CD4-positive, alpha-beta T cell treated with Interferon gamma for 1 hour (primary cell): Measurements from ENCODE around the gene TNKS2.
A peak's percentile ranks its signal among the peaks of the same experiment; 100 is the strongest.
"Not testable (repeated sequence)": the region's sequence is repeated elsewhere in the genome, so short reads cannot be mapped to it uniquely, and the experiment has no call there.

Experiments used
- DNase-seq: peaks from one replicate; pipeline ENCODE4 v3.0.0-alpha.2; 2020

TNKS2 gene

DNA sequence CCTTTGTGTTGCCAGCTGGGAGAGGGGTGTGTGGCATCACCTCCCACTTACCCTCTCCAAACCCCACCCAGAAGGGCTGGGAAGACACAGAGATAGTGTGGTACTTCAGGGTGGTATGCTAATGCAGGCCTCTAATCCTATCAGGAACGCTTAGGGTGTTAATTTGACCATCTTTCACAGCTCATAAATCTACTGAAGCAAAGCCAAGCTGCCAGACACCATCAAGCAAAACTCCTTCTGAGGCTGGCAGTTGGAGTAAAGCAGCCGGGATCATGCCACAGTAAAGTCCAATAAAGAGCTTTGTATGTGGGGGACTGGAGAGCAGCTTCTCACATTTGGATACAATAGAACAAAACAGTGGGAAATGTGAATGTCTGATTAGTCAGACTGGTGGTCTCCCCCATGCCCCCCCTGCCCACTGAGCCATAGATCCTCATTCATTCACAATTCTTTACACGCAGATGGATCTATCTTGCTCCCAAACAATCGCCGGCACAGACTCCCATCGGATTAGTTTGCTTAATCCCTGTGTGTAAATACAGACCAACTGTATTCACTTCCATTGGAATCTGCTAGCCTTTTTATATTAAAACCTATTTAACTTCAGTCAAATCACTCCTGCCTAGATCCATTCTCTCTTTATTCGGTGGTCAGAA is 81.4 kb downstream of the TNKS2 start:
- no peak for DNase-seq

DNA sequence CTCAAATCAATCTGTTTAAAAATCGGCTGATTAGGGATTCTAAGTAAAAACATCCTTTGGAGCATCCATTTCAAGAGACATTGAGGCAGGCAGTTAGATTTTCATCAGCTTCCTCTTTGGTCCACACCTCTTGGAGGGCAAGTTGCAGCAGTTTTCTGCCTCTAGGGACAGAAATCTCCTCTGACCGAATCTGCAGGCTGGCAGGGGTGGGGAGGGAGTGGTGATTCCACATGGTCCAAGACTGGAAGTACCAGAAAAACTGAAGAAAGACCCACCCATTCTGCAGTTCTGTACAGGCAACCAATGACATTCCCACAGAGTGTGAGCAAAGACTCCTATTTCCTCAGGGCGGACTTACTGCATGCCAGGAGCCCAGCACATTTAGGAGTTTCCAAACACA is 82.1 kb downstream of the TNKS2 start:
- no peak for DNase-seq

DNA sequence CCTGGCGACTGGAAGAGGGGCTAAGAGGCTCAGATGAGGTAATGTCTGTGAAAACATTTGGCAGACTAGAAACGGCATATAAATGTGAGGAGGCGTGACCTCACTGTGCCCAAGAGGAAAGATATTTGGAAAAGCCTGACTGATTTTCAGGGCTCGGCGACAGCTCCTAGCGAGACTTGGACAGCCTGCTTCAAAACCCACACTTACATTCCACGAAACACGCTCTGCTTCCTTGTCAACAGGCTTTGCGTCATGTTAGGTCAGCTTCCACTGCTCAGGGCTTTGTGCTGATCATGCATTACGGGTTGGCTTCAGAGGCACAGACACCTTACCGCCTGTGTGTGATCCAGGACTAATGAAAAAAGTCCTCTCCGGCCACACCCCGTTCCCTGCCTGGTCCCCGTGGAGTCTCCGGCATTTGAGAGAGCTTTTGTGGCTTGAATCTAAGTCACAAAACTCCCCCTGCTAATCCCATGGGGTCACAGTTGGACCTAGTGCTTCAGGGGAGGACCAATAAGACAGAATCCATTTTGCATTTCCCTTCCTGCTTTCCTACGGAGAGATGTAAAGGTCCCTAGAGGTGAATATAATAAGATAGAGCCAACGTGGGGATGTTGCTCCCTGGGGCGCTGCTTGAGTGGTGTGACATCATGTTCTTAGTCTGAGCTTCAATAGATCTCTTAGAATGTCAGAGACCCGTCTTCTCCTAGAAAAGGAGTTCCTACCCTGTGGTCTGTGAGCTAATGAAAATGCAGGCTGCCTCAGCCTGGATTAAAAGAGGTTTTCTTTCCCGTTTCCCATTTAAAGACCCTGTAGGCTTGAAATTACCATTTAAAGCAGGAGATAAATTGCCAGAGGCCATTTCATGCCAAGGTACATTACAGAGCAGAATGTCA is 85.6 kb downstream of the TNKS2 start:
- no peak for DNase-seq

DNA sequence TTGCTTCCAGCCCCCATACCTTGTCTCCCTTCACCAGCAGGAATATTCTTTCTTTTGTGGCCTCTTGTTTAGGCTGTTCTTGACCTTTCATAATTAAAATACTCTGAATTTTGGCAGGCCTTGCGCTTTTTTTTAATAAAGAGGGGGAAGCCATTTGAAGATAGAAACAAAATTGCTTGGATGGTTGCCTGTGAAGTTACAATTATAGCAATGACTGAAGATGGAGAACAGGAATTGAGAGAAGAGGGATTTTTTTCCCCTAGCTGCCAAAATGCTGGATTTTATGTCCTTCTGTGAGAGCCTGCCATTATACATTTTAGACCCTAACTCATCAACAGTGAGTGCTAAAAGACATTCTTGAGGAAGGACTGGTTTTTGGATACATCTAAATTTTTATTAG is 86.3 kb downstream of the TNKS2 start:
- no peak for DNase-seq

DNA sequence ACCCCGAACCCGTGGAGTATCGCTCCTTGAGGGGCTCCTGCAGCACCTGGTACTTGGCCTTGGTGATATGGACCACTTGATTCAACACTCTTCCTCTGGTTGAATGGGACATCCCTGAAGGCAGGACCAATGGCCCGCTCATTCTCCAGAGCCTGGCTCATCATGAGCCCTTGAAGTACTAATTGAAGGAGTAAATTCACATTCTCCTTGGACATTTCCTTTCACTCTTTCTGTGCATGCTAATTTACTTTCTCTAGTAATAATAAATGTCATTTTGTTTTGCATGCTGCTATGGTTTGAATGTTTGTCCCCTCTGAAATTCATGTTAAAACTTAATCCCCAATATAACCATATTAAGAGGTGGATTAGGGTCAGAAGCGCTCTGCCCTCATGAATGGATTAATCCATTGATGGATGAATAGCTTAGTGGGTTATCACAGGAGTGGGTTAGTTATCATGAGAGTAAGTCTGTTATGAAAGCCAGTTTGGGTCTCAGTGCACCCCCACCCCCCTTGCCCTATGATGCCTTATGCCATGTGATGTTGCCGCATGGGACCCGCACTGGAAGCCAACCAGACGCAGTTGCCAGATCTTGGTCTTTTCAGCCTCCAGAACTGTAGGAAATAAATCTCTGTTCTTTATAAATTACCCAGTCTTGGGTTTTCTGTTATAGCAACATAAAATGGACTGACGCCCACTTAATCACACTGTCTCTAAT is 87.3 kb downstream of the TNKS2 start:
- no peak for DNase-seq

DNA sequence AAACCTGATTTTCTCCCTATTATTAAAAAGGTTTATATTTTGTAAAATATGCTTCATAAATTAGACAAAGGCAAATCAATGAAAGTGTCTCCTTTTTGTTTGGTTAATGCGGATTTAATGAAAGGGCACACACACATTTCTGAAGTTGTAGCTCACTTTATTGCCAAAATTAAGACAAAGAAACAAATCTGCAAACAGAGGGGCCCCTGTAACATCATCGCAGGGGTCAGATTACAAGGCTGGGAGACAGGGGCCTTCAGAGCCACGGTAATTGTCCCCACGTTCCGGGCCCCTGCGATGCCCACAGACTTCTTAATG is 88.7 kb downstream of the TNKS2 start:
- DNase-seq: no peak

DNA sequence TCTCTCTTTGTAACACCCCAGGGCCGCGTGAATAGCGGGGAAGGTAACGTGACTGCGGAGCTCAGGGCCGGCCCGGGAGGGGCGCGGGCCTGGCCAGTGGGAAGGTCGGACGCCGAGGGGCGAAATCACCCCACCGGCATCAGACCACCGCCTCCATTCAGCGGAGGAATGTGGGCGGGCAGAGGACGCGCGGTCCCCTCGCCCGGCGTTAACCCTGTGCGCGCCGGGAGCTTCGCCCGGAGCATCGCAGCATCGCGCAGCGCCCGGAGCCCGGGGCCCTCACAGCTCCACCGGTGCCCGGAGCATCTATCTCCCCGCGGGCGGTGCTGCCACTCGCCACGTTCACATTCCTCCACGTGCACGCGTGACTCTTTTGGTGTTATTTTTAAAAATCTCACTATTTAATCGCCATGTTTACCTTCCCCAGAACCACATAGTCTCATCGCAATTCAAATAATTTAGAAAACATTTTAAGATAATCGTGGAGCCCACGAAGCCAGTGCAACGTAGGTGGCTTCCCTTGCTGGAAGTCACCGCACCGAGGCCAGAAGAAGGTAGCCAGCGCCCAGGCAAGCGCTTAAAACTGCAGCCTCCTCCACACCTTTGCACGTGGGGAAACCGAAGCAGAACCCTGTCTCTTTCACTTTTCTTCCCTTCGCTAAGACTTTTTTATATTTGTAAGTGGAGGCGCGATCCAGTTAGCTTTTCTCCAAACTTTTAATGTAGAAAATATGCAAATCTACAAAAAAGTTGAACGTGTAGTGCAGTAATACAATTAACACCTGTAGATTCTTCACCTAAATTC is 89.2 kb downstream of the TNKS2 start:
- no peak for DNase-seq

DNA sequence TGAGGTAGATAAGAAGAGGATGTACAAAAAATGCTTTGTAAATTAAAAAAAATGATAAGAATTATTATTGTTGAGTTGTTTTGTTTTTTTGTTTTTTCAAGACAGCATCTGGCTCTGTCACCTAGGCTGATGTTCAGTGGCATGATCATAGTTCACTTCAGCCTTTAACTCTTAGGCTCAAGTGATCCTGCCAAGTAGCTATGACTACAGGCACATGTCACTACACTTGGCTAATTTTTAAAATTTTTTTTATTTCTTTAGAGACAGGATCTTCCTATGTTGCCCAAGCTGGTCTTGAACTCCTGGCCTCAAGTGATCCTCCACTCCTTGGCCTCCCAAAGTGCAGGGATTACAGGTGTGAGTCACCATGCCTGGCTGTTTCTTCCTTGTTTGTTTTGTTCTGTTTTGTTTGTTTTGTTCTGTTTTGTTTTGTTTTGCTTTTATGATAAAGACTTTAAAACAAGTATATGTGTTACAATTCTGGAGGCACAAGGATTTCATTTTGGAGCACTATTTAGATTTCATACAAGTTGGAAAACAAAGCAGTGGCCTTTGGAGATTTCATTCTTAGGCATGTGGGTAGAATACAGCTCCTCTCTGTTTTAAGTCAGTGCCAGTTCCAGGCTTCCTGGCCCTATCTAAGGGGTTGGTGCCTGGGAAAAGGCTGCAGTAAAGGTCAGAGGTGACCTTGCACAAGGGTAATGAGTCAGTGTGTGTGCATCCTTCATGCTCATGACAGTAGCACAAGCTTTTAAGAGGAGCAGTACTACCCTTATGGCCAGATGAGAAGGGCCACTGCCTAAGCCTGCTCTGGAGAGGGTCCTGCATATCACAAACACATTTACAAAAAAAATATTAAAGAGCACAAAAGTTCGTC is 93.1 kb downstream of the TNKS2 start:
- DNase-seq: no peak

DNA sequence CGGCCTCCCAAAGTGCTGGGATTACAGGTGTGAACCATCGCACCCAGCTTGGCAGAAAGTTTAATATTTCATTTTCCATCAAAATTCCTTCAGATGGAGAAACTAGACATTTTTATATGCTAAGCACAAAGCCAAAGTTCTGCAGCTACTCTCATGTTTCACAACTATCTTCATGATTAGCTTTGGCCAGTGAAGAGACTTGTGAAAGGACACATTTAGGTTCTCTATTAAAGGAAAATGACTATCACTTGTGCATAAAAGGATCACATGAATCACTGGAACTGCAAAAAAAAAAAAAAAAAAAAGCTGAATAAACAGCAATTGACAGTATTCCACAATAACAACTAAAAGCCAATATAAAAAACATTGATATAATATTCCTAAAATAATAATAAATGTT is 94.8 kb downstream of the TNKS2 start:
- no peak for DNase-seq

DNA sequence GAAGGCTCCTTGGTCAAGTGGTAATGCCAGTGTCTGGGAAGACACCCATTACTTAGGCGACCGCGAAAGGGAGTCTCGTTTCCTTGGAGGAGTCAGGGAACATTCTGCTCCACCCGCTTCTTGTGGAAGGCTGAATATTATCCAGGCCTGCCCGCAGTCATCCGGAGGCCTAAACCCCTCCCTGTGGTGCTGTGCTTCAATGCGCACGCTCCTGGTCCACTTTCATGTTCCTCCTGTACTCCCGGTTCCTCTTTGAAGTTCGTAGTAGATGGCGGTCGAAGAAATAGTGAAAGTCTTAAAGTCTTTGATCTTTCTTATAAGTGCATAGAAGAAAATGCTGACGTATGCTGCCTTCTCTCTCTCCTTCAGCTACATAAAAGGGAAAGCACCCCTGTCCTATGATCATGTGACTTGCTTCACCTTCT is 96.0 kb downstream of the TNKS2 start:
- not testable (repeated sequence) for DNase-seq

DNA sequence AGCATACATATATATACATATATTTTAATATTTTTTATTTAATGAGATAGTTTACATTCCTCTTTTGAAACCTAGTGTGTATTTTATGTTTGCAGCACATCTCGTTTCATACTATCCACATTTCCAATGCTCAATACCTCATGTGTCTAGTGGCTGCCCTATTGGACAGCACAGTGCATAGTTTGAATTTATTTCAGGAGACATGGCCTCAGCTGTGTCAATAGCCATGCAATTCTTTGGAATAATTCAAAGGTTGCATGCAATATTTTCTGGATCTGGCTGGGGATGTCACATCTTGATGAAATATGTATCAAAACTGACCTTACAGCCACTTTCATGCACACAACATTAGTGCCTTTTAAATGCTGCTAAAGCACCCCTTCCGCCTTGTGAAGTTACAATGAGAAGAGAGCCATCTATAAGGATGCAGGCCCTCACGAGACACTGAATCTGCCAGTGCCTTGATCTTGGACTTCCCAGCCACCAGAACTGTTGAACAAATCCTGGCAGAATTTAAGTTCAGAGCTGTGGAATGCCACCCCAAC is 98.1 kb downstream of the TNKS2 start:
- no peak for DNase-seq

DNA sequence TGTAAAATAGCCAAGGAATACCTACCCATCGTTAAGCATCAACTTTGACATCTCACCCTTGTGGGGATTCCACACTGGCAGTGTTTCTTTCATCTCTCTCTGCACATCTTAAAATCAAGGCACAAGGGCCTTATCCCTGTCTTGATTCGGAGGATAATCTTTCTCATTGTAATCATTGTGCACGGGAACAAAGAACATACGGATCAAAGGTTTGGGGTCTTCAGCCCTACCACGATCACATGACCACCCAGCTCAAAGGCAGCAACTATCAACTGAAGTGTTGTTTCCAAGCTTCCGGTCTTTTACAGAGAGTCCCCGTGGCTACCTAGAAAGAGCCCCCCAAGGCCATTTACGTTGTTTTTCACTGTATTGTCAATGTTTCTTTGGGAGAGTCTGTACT is 99.2 kb downstream of the TNKS2 start:
- no peak for DNase-seq

DNA sequence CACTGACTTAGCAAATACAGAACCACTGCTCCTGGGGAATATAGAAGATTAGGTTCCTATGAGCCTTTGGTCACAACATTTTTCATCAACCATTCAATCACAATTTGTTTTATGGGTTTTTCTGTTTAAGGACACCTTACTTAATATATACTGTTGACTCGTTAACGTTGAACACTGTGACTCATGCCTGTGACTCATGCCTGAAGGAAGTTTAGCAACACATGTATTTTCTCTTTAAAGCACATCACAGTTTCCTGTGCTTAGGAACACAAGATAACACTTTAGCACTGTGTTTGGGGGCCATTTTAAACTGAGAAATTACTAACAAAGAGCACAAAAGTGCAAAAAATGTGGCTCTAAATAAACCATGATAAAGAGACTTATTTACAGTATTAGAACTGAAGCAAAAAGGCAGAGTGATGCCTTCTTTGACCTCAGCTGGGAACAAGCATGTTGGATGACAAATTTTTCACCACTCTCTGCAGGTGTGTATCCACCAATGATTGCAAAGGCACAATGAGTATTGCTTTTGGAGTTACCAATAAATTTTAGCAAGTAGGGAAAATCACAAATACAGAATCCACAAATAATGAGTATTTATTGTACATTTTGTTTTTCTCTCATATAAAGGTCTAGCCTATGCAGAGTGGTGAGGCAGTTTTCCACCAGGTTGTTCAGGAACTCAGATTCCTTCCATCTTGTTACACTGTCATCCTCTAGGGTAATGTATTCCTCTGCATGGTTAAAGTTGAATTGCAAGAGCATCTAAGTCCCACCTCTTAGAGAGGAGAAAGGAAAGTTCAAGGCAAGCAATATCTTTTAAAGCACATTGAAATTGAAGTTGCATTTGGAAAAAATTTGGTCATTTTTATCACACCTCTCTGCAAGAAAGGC is 103.8 kb downstream of the TNKS2 start:
- DNase-seq: peak; percentile 46

DNA sequence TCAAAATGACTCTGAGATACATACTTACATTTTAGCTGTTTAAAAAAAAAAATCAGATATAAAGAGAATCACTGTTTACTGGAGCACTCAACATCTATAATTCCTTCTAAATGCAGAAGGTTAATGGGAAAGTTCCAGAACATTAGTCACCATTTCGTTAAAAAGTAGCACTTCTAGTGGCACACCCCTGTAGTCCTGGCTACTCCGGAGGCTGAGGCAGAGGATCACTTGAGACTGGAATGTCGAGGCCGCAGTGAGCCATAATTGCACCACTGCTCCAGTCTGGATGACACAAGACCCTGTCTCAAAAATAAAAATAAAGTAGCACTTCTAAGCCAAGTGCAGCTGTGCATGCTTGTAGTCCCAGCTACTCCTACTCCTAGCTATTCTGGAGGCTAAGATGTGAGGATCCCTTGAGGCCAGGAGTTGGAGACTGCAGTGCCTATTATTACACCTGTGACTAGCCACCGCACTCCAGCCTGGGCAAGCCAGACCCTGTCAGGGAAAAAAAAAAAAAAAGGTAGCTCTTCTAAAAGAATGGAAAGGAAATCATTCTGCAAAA is 108.9 kb downstream of the TNKS2 start:
- DNase-seq: no peak

DNA sequence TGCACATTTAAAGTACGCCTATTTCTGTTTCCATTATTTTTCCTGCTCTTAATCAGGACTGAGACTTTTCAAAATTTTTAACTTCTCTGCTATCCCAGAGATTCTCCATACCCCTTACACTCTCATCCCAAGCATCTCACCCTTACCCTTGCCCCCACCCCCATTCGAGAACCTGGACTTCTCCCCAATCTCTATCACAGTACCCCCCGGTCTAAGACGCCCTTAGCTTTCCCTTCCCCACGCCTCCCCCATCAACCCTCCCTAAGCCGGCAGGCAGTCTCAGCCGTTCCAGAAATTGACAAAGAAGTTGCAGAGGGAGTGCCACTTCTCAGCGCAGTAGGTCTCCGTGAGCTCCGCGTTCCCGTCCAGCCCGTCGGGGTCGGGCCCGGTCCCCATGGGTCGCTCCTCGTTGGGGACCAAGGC is 109.7 kb downstream of the TNKS2 start:
- no peak for DNase-seq

DNA sequence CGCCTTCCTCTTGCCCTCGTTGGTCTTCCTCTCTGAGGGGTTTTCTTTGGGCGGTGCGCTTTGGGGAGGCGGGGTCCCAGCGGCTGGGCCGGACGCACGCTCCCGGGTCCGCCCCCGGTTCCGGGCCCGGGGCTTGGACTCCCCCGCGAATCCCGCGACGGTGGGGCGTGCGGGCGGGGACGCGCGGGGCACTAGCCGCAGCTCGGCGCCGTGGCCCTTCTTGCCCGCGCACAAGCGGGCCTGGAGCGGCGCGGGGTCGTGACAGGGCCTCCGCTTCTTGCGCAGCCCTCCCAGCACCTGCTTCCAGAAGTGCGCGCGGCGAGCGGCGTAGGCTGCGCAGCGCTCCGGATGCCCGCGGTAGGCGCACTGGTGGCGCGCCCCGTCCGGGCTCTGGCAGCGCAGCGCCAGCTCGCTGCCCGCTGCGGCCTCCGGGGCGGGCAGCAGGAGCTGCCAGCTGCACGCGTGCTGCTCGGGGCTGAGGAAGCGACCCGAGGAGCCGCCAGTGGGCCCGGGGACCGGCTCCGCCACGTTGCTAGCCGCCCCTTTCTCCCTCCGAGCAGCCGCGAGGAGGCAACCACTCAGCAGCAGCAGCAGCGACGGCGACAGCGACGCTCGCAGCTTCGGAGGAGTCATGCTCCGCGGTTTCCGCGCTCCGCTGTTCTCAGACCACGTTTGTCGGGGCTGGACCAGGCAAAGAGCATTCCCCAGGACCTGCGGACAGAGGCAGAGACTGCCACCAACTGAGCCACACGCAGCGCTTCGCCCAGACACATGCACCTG is 110.3 kb downstream of the TNKS2 start:
- peak; percentile 69 for DNase-seq

DNA sequence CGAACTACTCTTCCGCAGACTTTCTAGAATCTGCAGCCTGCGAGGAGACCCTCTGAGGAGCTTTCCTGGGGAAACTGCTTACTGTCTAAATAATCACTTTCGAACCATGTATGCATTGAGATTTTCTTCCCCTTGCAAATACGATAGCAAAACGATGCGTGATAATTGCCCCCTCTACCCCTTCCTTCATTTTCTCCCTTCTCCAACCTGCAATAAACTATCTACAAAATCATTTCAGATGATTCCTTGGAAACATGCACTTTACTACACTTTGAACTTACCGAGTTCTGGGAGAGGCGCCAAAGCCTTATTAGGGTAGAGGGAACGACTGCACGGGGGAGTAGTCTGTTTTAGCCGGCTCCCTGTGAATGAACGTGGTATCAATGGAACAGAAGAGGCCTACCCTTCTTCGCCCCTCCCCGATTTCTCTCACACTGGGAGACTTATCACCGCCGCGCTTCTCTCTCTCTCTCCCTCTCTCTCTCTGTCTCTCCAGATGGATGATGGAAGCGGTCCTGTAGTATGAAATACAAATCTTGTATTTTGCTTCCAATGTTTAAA is 111.0 kb downstream of the TNKS2 start, which contains the start of gene FGFBP3:
Gene FGFBP3, minus strand, starts transcription at position 370 of the 561 bp plus-strand sequence. CDS start 517 bp downstream, outside the sequence.
- DNase-seq: no peak

DNA sequence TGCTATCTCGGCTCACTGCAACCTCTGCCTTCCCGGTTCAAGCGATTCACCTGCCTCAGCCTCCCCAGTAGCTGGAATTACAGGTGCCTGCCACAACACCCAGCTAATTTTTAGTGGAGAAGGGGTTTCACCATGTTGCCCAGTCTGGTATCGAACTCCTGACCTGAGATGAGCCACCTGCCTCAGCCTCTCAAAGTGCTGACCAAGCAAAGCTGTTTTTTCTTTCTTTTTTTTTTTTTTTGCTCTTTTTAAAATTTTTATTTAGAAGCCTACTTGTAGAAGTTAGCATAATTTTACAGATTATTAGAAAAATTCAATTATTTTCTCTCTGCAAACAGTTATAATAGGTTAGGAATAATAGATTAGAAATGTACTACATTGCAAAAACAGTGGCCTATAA is 112.2 kb downstream of the TNKS2 start:
- no peak for DNase-seq
